22Rv1 (cell line): ENCODE data around the gene OXCT2.

Experiments used
- CTCF ChIP-seq: fragments of 450-650 bp; IDR thresholded peaks from 2 replicates; pipeline ENCODE4 v1.5.1; 2017; ENCODE audit warnings: mild to moderate bottlenecking
- ZFX ChIP-seq: fragments of 450-650 bp; IDR thresholded peaks from 2 replicates; pipeline ENCODE4 v1.6.1; 2017; ENCODE audit warnings: antibody characterized with exemption, borderline replicate concordance

GRCh38 chr1:39754906-39755504 is 16.1 kb downstream of the OXCT2 start:
- TF ChIP-seq CTCF (no peak), ZFX (no peak)
